K562 (cell line): ENCODE measurements around the gene BIRC5. TPM values are rescaled to one million over a fixed set of nuclear protein-coding genes. Genes with fewer than 3 reads are reported as not detected.
A peak's percentile ranks its signal among the peaks of the same experiment; 100 is the strongest.

Experiments used
- ATAC-seq: fragments of 200-7000 bp; cut with Tn5 transposase; 3 replicates; pipeline ENCODE4 v1.9.1; 2020; ENCODE audit warnings: moderate library complexity
- BruUV-seq: library from RNA; stranded (reverse); fragments of 400-500 nt; replicated peaks from 2 replicates; lab custom pipeline; 2021; lab: Mats Ljungman, UMichigan
- CTCF ChIA-PET: fragments of 300-600 bp; formaldehyde crosslinking; extraction: SDS; loops from one replicate; lab custom pipeline; 2021; ENCODE audit warnings: low intra/inter-chr PET ratio; lab: Yijun Ruan, JAX
- POLR2A ChIA-PET: fragments of 300-600, 350-650 bp; sonication (Branson Sonifier 250); formaldehyde crosslinking; extraction: SDS; loops from one replicate; lab custom pipeline; 2021; ENCODE audit warnings: antibody characterized with exemption, inconsistent platforms; lab: Yijun Ruan, JAX
- DNase-seq, 4 experiments: peaks; one replicate each; pipeline versions ENCODE4 v3.0.0 to v3.0.0-alpha.2; 2011 to 2018; ENCODE audit warnings: low spot score in 3 of 4, mixed read lengths in 3 of 4; ENCODE audit errors: extremely low read depth in 1 of 4
- FAIRE-seq: peaks from 2 replicates; lab custom pipeline; 2011; peaks lifted over from hg19 to GRCh38; lab: Jason Lieb, UNC
- H2AFZ ChIP-seq: 2 replicates; pipeline ENCODE4 v1.6.0; 2011; ENCODE audit warnings: low read depth, low read length, control low read depth, inconsistent platforms
- H3K27ac ChIP-seq: fragments of 200-600 bp; 3 replicates; pipeline ENCODE4 v1.8.0; 2011; ENCODE audit warnings: low read depth, mild to moderate bottlenecking, control low read depth, inconsistent platforms, low read length, moderate library complexity, mixed read lengths; ENCODE audit errors: extremely low read depth
- H3K27me3 ChIP-seq, 2 experiments: fragments of 300-600 bp in 1 of 2; 2 replicates in 1 of 2; 3 replicates in 1 of 2; pipeline versions ENCODE4 v1.6.0 to v1.8.0; 2011; ENCODE audit warnings: inconsistent platforms in 2 of 2, low read length in 2 of 2, mild to moderate bottlenecking in 1 of 2, mixed read lengths in 1 of 2, moderate library complexity in 1 of 2; ENCODE audit not compliant: control insufficient read depth in 2 of 2, insufficient read depth in 2 of 2
- H3K36me3 ChIP-seq: fragments of 300-600 bp; 3 replicates; pipeline ENCODE4 v1.8.0; 2011; ENCODE audit warnings: mild to moderate bottlenecking, low read length, inconsistent platforms; ENCODE audit not compliant: control insufficient read depth, insufficient read depth
- H3K4me1 ChIP-seq, 2 experiments: fragments of 200-600 bp in 1 of 2; replicated peaks in 1 of 2; 2 replicates in 1 of 2; 3 replicates in 1 of 2; pipeline versions ENCODE4 v1.5.1 to v1.8.0; 2011; ENCODE audit warnings: inconsistent platforms in 2 of 2, low read length in 2 of 2, mild to moderate bottlenecking in 1 of 2, mixed read lengths in 1 of 2, moderate library complexity in 1 of 2; ENCODE audit not compliant: control insufficient read depth in 2 of 2, insufficient read depth in 2 of 2
- H3K4me2 ChIP-seq: 2 replicates; pipeline ENCODE4 v1.6.1; 2011; ENCODE audit warnings: low read length, control low read depth, inconsistent platforms, mixed read lengths; ENCODE audit not compliant: insufficient read depth
- H3K4me3 ChIP-seq: fragments of 200-600 bp; sonication (generic), shearing (Covaris generic); 2 replicates; pipeline ENCODE4 v1.5.1; 2016; ENCODE audit warnings: control low read depth, inconsistent platforms
- H3K79me2 ChIP-seq: fragments of 200-600 bp; 3 replicates; pipeline ENCODE4 v1.8.0; 2011; ENCODE audit warnings: low read length, inconsistent platforms; ENCODE audit not compliant: control insufficient read depth, insufficient read depth
- H3K9ac ChIP-seq, 2 experiments: 2 replicates each; pipeline versions ENCODE4 v1.6.0 to v1.6.1; 2011; ENCODE audit warnings: low read depth in 2 of 2, low read length in 2 of 2, control low read depth in 1 of 2, inconsistent platforms in 1 of 2, mild to moderate bottlenecking in 1 of 2, mixed read lengths in 1 of 2; ENCODE audit not compliant: insufficient read depth in 1 of 2
- H3K9me1 ChIP-seq: one replicate; pipeline ENCODE4 v1.6.0; 2011; ENCODE audit warnings: inconsistent platforms, mild to moderate bottlenecking, low read length, moderate library complexity; ENCODE audit not compliant: control insufficient read depth, insufficient read depth
- H3K9me3 ChIP-seq: replicated peaks from 2 replicates; pipeline ENCODE4 v1.5.1; 2011; ENCODE audit warnings: low read depth, low read length, inconsistent platforms; ENCODE audit not compliant: control insufficient read depth, insufficient read depth
- H4K20me1 ChIP-seq: replicated peaks from 2 replicates; pipeline ENCODE4 v1.6.1; 2011; ENCODE audit warnings: low read length, inconsistent platforms, mixed read lengths; ENCODE audit not compliant: control insufficient read depth, insufficient read depth
- BHLHE40 ChIP-seq: IDR thresholded peaks from 2 replicates; pipeline ENCODE4 v1.6.1; 2011; ENCODE audit warnings: low read length, improper control_type of control experiment
- FIP1L1 ChIP-seq: fragments of 200-400 bp; formaldehyde crosslinking; IDR thresholded peaks from 2 replicates; pipeline ENCODE4 v1.6.1; 2018; ENCODE audit warnings: mild to moderate bottlenecking, low read depth, low read length; ENCODE audit not compliant: poor library complexity, severe bottlenecking
- PHB ChIP-seq: fragments of 250-450 bp; sonication (Bioruptor Pico); IDR thresholded peaks from 2 replicates; pipeline ENCODE4 v1.5.0; 2021
- RBM14 ChIP-seq: fragments of 200-400 bp; formaldehyde crosslinking; IDR thresholded peaks from 2 replicates; pipeline ENCODE4 v1.6.1; 2018; ENCODE audit warnings: low read depth, mild to moderate bottlenecking, low read length, moderate library complexity, borderline replicate concordance; ENCODE audit not compliant: insufficient read depth
- TCF7 ChIP-seq: sonication (generic); IDR thresholded peaks from 2 replicates; pipeline ENCODE4 v1.6.1; 2016; ENCODE audit warnings: antibody characterized with exemption, borderline replicate concordance
- ZFX ChIP-seq: sonication (generic); formaldehyde crosslinking; IDR thresholded peaks from 2 replicates; pipeline ENCODE4 v1.8.0; 2022; ENCODE audit warnings: mild to moderate bottlenecking, missing genetic modification reagents, moderate library complexity
- ZNF121 ChIP-seq: sonication (generic); formaldehyde crosslinking; conservative IDR thresholded peaks from 2 replicates; pipeline ENCODE4 v1.8.0; 2022; ENCODE audit warnings: missing genetic modification reagents
- ZNF584 ChIP-seq: fragments of 200-800 bp; sonication (Bioruptor generic); IDR thresholded peaks from 2 replicates; pipeline ENCODE4 v1.6.1; 2016; ENCODE audit warnings: low read depth, mild to moderate bottlenecking, missing genetic modification characterization, missing compliant biosample characterization
- WGBS: fragments of 100-300 bp; shearing (Covaris generic); methylation state at CpG from one replicate; pipeline ENCODE4 v1.1.6; 2016; ENCODE audit warnings: low coverage, mixed read lengths; ENCODE audit not compliant: insufficient coverage; ENCODE audit errors: missing lambda C conversion rate; 5-methylcytosine and 5-hydroxymethylcytosine counted together
- in situ Hi-C: fragments of 300-500 bp; cut with MboI; formaldehyde crosslinking; loops from 4 replicates; pipeline ENCODE4 v1.15.0; 2018; ENCODE audit warnings: inconsistent platforms, mixed read lengths
- intact Hi-C: fragments of 100-400 bp; cut with micrococcal nuclease; formaldehyde crosslinking; loops from 2 replicates; pipeline ENCODE4 v1.14.2; 2022
- polyA plus RNA-seq, 8 experiments: library from polyadenylated mRNA; depleted of rRNA in 4 of 8; stranded (reverse) in 5 of 8; unstranded in 3 of 8; fragments of >200 nt; fragmentation: Nextera tagmentation in 2 of 8; fragmentation: Illumina TruSeq in 1 of 8; extraction: Ambion mirVana in 2 of 8; extraction: Trizol in 1 of 8; gene quantifications; 2 replicates each; pipeline versions ENCODE4 v1.2.1 to v1.2.3, GENCODE V29; 2011 to 2014; ENCODE audit warnings: inconsistent platforms in 1 of 8, missing spikeins in 1 of 8
- total RNA-seq, 7 experiments: library from RNA; depleted of rRNA in 6 of 7; stranded (reverse); fragments of >200 nt in 6 of 7; fragmentation: Illumina TruSeq in 2 of 7; extraction: Trizol in 2 of 7; gene quantifications; 2 replicates each; pipeline versions ENCODE4 v1.2.1 to v1.2.3, GENCODE V29; 2011 to 2021; ENCODE audit warnings: low replicate concordance in 1 of 7
- TF ChIP-seq, protein P1 (sequence below): sonication (generic); formaldehyde crosslinking; IDR thresholded peaks from 2 replicates; pipeline ENCODE4 v1.8.1; 2023; ENCODE audit warnings: mild to moderate bottlenecking, missing genetic modification reagents

Gene BIRC5
- total and polyA plus RNA-seq, 9 of the 15 experiments (the other 6 are each of a cell fraction or from before 2014, with no cell fraction given) = 64.4 to 140 (median 101) TPM

GRCh38 chr17:78240012-78240655 is 26.1 kb downstream of the BIRC5 start:
- DNase-seq = no peak
- intact Hi-C loops (no loop called here), in situ Hi-C loops (no loop called here)
- Histone ChIP-seq H3K36me3 (no peaks in the 10 kb centered on the region), H3K9me1 (peaks cover 6% of the 10 kb centered on the region), H3K27ac (no peak overlapping the region), H3K9ac (peak overlapping the region in 1 of 2 experiments; percentile 78; a peak in 2 of 4 replicates), H3K79me2 (no peaks in the 10 kb centered on the region), H2AFZ (peak overlapping the region; percentile 65), H3K4me3 (no peak overlapping the region), H3K27me3 (no peaks in the 10 kb centered on the region), H3K4me2 (0 out of 2 replicates have a peak overlapping the region, but pooled peaks have one; percentile 33), H3K9me3 (no peaks in the 10 kb centered on the region), H4K20me1 (no peaks in the 10 kb centered on the region), H3K4me1 (peaks cover 19 to 47% of the 10 kb centered on the region in 2 experiments; a peak in 4 of 5 replicates)
- no peak for FAIRE-seq
- CTCF ChIA-PET = no interaction called here
- ATAC-seq = no peak
- TF ChIP-seq ZNF584 (CRISPR knock-in tag) (no peak), ZFX (0 out of 2 replicates have a peak, but pooled peaks have one; percentile 22)
- 49% methylated on average over 11 of the region's 12 CpGs for WGBS
- POLR2A ChIA-PET = interaction anchor here (1.1 kb wide), 1 partner anchor 31 kb away, joined by 3 read pairs; no protein-coding TSS in a partner anchor
- no TSS peak for BruUV-seq

- H3K9ac ChIP-seq = no peak overlapping the region
- no peaks in the 10 kb centered on the region for H3K79me2 ChIP-seq
- H3K9me1 ChIP-seq = peaks cover 6% of the 10 kb centered on the region
- peaks cover 19 to 47% of the 10 kb centered on the region in 2 experiments; a peak in 4 of 5 replicates for H3K4me1 ChIP-seq
- no peak overlapping the region for H3K4me3 ChIP-seq
- H3K9me3 ChIP-seq = no peaks in the 10 kb centered on the region
- DNase-seq (no peak), FAIRE-seq (no peak), ATAC-seq (no peak)
- ChIA-PET POLR2A (no interaction called here), CTCF (no interaction called here)
- H3K4me2 ChIP-seq = no peak overlapping the region
- no peak overlapping the region for H3K27ac ChIP-seq
- BruUV-seq = no TSS peak
- in situ Hi-C loops = no loop called here
- H4K20me1 ChIP-seq = no peaks in the 10 kb centered on the region
- 68% methylated on average over 8 of the region's 9 CpGs for WGBS
- no peaks in the 10 kb centered on the region for H3K27me3 ChIP-seq
- intact Hi-C loops = no loop called here
- peak overlapping the region; percentile 67 for H2AFZ ChIP-seq
- H3K36me3 ChIP-seq = no peaks in the 10 kb centered on the region
- no peak for TF ChIP-seq BHLHE40
- no peak for TF ChIP-seq ZNF121
- no peak for TF ChIP-seq FIP1L1
- TF ChIP-seq TCF7 = no peak
- no peak for TF ChIP-seq PHB (CRISPR knock-in tag)
- TF ChIP-seq, protein P1, sequence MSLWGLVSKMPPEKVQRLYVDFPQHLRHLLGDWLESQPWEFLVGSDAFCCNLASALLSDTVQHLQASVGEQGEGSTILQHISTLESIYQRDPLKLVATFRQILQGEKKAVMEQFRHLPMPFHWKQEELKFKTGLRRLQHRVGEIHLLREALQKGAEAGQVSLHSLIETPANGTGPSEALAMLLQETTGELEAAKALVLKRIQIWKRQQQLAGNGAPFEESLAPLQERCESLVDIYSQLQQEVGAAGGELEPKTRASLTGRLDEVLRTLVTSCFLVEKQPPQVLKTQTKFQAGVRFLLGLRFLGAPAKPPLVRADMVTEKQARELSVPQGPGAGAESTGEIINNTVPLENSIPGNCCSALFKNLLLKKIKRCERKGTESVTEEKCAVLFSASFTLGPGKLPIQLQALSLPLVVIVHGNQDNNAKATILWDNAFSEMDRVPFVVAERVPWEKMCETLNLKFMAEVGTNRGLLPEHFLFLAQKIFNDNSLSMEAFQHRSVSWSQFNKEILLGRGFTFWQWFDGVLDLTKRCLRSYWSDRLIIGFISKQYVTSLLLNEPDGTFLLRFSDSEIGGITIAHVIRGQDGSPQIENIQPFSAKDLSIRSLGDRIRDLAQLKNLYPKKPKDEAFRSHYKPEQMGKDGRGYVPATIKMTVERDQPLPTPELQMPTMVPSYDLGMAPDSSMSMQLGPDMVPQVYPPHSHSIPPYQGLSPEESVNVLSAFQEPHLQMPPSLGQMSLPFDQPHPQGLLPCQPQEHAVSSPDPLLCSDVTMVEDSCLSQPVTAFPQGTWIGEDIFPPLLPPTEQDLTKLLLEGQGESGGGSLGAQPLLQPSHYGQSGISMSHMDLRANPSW = no peak
- TF ChIP-seq RBM14 = no peak
These were observed 26.8 kb downstream of the BIRC5 start for GRCh38 chr17:78240839-78241238.
